A673 (cell line): ENCODE measurements around the gene KRTAP10-11. TPM values are rescaled to one million over a fixed set of nuclear protein-coding genes. Genes with fewer than 3 reads are reported as not detected.
"Not testable (repeated sequence)": the region's sequence is repeated elsewhere in the genome, so short reads cannot be mapped to it uniquely, and the experiment has no call there.

Experiments
- BruUV-seq: library from RNA; stranded (reverse); fragments of 400-500 nt; replicated peaks from 2 replicates; lab custom pipeline; 2021; lab: Mats Ljungman, UMichigan
- CTCF ChIA-PET: fragments of 300-600 bp; sonication (Branson Sonifier 250); formaldehyde crosslinking; loops from one replicate; lab custom pipeline; 2022; ENCODE audit warnings: antibody characterized with exemption; lab: Charles Lee
- POLR2A ChIA-PET: fragments of 300-600 bp; sonication (Branson Sonifier 250); formaldehyde crosslinking; loops from one replicate; lab custom pipeline; 2022; ENCODE audit warnings: antibody characterized with exemption; ENCODE audit not compliant: low non-redundant PET; lab: Charles Lee
- DNase-seq: peaks from one replicate; pipeline ENCODE4 v3.0.0-alpha.2; 2015; ENCODE audit warnings: low spot score
- H3K27ac ChIP-seq: fragments of 200-600 bp; sonication (generic); 2 replicates; pipeline ENCODE4 v1.5.1; 2016; ENCODE audit warnings: mixed run types, low read depth, mild to moderate bottlenecking, mixed read lengths, antibody characterized with exemption, low read length; ENCODE audit not compliant: poor library complexity, severe bottlenecking
- H3K27me3 ChIP-seq: fragments of 200-600 bp; sonication (generic); replicated peaks from 2 replicates; pipeline ENCODE4 v1.6.1; 2017; ENCODE audit warnings: mixed run types, low read depth, mild to moderate bottlenecking, mixed read lengths, antibody characterized with exemption, low read length; ENCODE audit not compliant: insufficient read depth, poor library complexity
- H3K36me3 ChIP-seq: fragments of 200-600 bp; sonication (generic); 2 replicates; pipeline ENCODE4 v1.6.1; 2016; ENCODE audit warnings: mixed run types, mild to moderate bottlenecking, mixed read lengths, antibody characterized with exemption, low read length; ENCODE audit not compliant: insufficient read depth, poor library complexity, severe bottlenecking
- H3K4me1 ChIP-seq: fragments of 200-600 bp; sonication (generic); 2 replicates; pipeline ENCODE4 v1.6.1; 2017; ENCODE audit warnings: mixed run types, mild to moderate bottlenecking, mixed read lengths, antibody characterized with exemption, low read length; ENCODE audit not compliant: insufficient read depth, poor library complexity, severe bottlenecking
- H3K4me3 ChIP-seq: fragments of 200-600 bp; sonication (generic); 2 replicates; pipeline ENCODE4 v1.5.1; 2016; ENCODE audit warnings: low read depth, mixed run types, mild to moderate bottlenecking, mixed read lengths, low read length; ENCODE audit not compliant: poor library complexity, severe bottlenecking
- H3K9me3 ChIP-seq: fragments of 200-600 bp; sonication (generic); 2 replicates; pipeline ENCODE4 v1.6.1; 2016; ENCODE audit warnings: mixed run types, low read depth, mild to moderate bottlenecking, mixed read lengths, antibody characterized with exemption, low read length; ENCODE audit not compliant: poor library complexity, severe bottlenecking
- CTCF ChIP-seq: fragments of 300-800, 200-600 bp; sonication (generic); conservative IDR thresholded peaks from 2 replicates; pipeline ENCODE4 v1.5.1; 2017; ENCODE audit warnings: low read depth, mild to moderate bottlenecking, antibody characterized with exemption, low read length, moderate library complexity, mixed read lengths
- EZH2 ChIP-seq: fragments of 200-600 bp; sonication (generic); IDR thresholded peaks from 2 replicates; pipeline ENCODE4 v1.6.1; 2017; ENCODE audit warnings: borderline replicate concordance, low read depth, mild to moderate bottlenecking, mixed read lengths, antibody characterized with exemption, low read length; ENCODE audit not compliant: poor library complexity, severe bottlenecking
- intact Hi-C: fragments of 100-400 bp; cut with micrococcal nuclease; formaldehyde crosslinking; loops from one replicate; pipeline ENCODE4 v1.10.0; 2022; ENCODE audit not compliant: unreplicated experiment
- total RNA-seq: library from RNA; stranded (reverse); gene quantifications from 2 replicates; pipeline ENCODE4 v1.2.3, GENCODE V29; 2021

KRTAP10-11 gene
- total RNA-seq, 1 experiment from 2014 or later = not detected

GRCh38 chr21:44609193-44609592 is 37.0 kb upstream of the KRTAP10-11 start:
- Histone ChIP-seq H3K27me3 (no peaks in the 10 kb centered on the region), H3K4me1 (no peaks in the 10 kb centered on the region), H3K9me3 (peaks cover 25% of the 10 kb centered on the region), H3K27ac (no peak overlapping the region), H3K36me3 (no peaks in the 10 kb centered on the region), H3K4me3 (no peak overlapping the region)
- intact Hi-C loops = loop anchor here (10.0 kb wide), 1 partner anchor 64 kb away; the partner anchor contains the start of gene KRTAP10-1
- TF ChIP-seq CTCF (no peak), EZH2 (no peak)
- CTCF ChIA-PET = no interaction called here
- no TSS peak for BruUV-seq
- POLR2A ChIA-PET = no interaction called here
- no peak for DNase-seq

- H3K27me3 ChIP-seq, H3K27ac ChIP-seq, BruUV-seq, CTCF ChIA-PET, H3K36me3 ChIP-seq, DNase-seq, POLR2A ChIA-PET, H3K4me3 ChIP-seq, H3K4me1 ChIP-seq, intact Hi-C loops: not testable (repeated sequence)
- peaks cover 25% of the 10 kb centered on the region for H3K9me3 ChIP-seq
These were observed 35.9 kb upstream of the KRTAP10-11 start for GRCh38 chr21:44610157-44610843.

GRCh38 chr21:44611551-44611950 is 34.7 kb upstream of the KRTAP10-11 start:
- TF ChIP-seq EZH2 (no peak), CTCF (no peak)
- H3K27me3 ChIP-seq = no peaks in the 10 kb centered on the region
- H3K9me3 ChIP-seq = peaks cover 25% of the 10 kb centered on the region
- POLR2A ChIA-PET = no interaction called here
- no peak overlapping the region for H3K27ac ChIP-seq
- intact Hi-C loops = no loop called here
- no peak overlapping the region for H3K4me3 ChIP-seq
- H3K36me3 ChIP-seq = no peaks in the 10 kb centered on the region
- BruUV-seq = no TSS peak
- CTCF ChIA-PET = no interaction called here
- H3K4me1 ChIP-seq = no peaks in the 10 kb centered on the region
- no peak for DNase-seq

- Histone ChIP-seq H3K4me3 (no peak within 1 kb of the TSS), H3K4me1 (no peaks in the 10 kb centered on the region), H3K27ac (no peak within 1 kb of the TSS), H3K9me3 (peaks cover 25% of the 10 kb centered on the region), H3K27me3 (no peaks in the 10 kb centered on the region), H3K36me3 (no peaks in the 10 kb centered on the region)
- DNase-seq = no peak
- ChIA-PET CTCF (no interaction called here), POLR2A (no interaction called here)
- intact Hi-C loops = no loop called here
- no peak for TF ChIP-seq EZH2
- TF ChIP-seq CTCF = no peak
- no TSS peak for BruUV-seq
These were observed 34.2 kb upstream of the KRTAP10-11 start, which contains the start of gene KRTAP10-8 for GRCh38 chr21:44612029-44612486. KRTAP10-8 (plus strand) TSS chr21:44612079; CDS start chr21:44612101, 22 bp downstream.
